Breast epithelium (tissue), 4 donors: ENCODE results near the gene BTNL2. TPM values are rescaled to one million over a fixed set of nuclear protein-coding genes. Genes with fewer than 3 reads are reported as not detected.

Source experiments
- DNase-seq, 2 donors: peaks; one replicate each; pipeline ENCODE4 v3.0.0-alpha.2; 2019; ENCODE audit warnings: low spot score in 2 of 2
- H3K27ac ChIP-seq, 2 donors: fragments of 200-600 bp; sonication (generic) in 1 of 2; one replicate each; pipeline ENCODE4 v1.5.1; 2016 to 2019; ENCODE audit warnings: mild to moderate bottlenecking in 1 of 2
- H3K27me3 ChIP-seq, 2 donors: fragments of 200-600 bp; sonication (generic) in 1 of 2; one replicate each; pipeline versions ENCODE4 v1.5.1 to v1.6.0; 2017 to 2019; ENCODE audit warnings: control low read depth in 1 of 2, mild to moderate bottlenecking in 1 of 2
- H3K36me3 ChIP-seq: fragments of 200-600 bp; one replicate; pipeline ENCODE4 v1.5.1; 2019
- H3K4me1 ChIP-seq, 2 donors: fragments of 200-600 bp; sonication (generic); one replicate each; pipeline ENCODE4 v1.5.1; 2016 to 2019; ENCODE audit warnings: control low read depth in 1 of 2
- H3K4me3 ChIP-seq, 3 donors: fragments of 200-600 bp; sonication (generic); 1 replicate in 2 of 3; 2 replicates in 1 of 3; pipeline ENCODE4 v1.5.1; 2016 to 2019; ENCODE audit warnings: mild to moderate bottlenecking in 3 of 3, moderate library complexity in 2 of 3
- H3K9me3 ChIP-seq, 2 donors: fragments of 200-600 bp; sonication (generic) in 1 of 2; one replicate each; pipeline ENCODE4 v1.5.1; 2016 to 2019; ENCODE audit warnings: control low read depth in 1 of 2
- POLR2A ChIP-seq: fragments of 450-650 bp; IDR thresholded peaks from one replicate; pipeline ENCODE4 v1.6.1; 2016; ENCODE audit warnings: antibody characterized with exemption, mild to moderate bottlenecking, moderate library complexity
- POLR2AphosphoS5 ChIP-seq, 3 donors: sonication (generic); formaldehyde crosslinking; IDR thresholded peaks; one replicate each; pipeline ENCODE4 v1.6.1; 2017; ENCODE audit warnings: antibody characterized with exemption in 3 of 3
- intact Hi-C: fragments of 100-400 bp; cut with DNase I; formaldehyde crosslinking; loops from one replicate; pipeline ENCODE4 v1.15.1; 2023; ENCODE audit warnings: low total_unique reads
- total RNA-seq, 3 donors: library from RNA; depleted of rRNA; stranded (reverse); fragments of >200 nt; gene quantifications; one replicate each; pipeline ENCODE4 v1.1.0, GENCODE V29; 2016
- TF ChIP-seq, protein P1 (sequence below), 3 donors: fragments of 450-650 bp; IDR thresholded peaks; one replicate each; pipeline ENCODE4 v1.5.1; 2016 to 2017; ENCODE audit warnings: antibody characterized with exemption in 3 of 3, mild to moderate bottlenecking in 3 of 3, moderate library complexity in 3 of 3

BTNL2 gene
- total RNA-seq, 3 donors from 2014 or later = not detected

DNA sequence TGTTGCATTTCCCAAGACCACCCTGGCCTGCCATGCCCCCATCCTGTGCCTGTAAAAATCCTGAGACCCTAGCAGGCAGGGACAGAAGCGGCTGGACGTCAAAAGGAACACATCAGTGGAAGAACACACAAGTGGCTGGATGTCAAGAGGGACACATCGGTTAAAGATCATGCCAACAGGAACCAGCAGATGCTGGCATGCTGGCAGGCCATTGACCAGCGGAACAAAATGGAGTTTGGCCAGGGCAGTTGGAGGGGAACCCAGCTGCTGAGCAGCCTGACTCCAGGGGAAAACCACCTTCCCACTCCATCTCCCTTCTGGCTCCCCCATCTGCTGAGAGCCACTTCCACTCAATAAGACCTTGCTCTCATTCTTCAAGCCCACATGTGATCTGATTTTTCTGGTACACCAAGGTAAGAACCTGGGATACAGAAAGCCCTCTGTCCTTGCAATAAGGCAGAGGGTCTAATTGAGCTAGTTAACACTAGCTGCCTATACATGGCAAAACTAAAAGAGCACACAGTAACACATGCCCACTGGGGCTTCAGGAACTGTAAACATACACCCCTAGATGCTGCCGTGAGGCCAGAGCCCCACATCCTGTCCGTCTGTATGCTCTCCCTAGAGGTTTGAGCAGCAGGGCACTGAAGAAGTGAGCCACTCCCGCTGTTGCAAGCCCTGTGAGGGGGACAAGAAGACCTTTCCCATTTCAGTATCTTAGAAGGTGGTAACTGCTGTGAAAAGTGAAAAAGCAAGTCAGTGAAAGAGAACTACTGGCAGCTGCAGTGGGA lies 31.0 kb downstream of the BTNL2 start:
- Histone ChIP-seq H3K4me3 (no peak overlapping the region), H3K4me1 (no peaks in the 10 kb centered on the region), H3K27ac (no peak overlapping the region), H3K27me3 (no peaks in the 10 kb centered on the region), H3K36me3 (peaks cover 3% of the 10 kb centered on the region), H3K9me3 (no peaks in the 10 kb centered on the region)
- DNase-seq = no peak
- intact Hi-C loops = no loop called here
- TF ChIP-seq POLR2AphosphoS5 (IDR thresholded peaks at IDR 0.05) = no peak
- no peak for TF ChIP-seq POLR2A
- TF ChIP-seq, protein P1, sequence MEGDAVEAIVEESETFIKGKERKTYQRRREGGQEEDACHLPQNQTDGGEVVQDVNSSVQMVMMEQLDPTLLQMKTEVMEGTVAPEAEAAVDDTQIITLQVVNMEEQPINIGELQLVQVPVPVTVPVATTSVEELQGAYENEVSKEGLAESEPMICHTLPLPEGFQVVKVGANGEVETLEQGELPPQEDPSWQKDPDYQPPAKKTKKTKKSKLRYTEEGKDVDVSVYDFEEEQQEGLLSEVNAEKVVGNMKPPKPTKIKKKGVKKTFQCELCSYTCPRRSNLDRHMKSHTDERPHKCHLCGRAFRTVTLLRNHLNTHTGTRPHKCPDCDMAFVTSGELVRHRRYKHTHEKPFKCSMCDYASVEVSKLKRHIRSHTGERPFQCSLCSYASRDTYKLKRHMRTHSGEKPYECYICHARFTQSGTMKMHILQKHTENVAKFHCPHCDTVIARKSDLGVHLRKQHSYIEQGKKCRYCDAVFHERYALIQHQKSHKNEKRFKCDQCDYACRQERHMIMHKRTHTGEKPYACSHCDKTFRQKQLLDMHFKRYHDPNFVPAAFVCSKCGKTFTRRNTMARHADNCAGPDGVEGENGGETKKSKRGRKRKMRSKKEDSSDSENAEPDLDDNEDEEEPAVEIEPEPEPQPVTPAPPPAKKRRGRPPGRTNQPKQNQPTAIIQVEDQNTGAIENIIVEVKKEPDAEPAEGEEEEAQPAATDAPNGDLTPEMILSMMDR (IDR thresholded peaks at IDR 0.05) = no peak

- intact Hi-C loops = no loop called here
- H3K27ac ChIP-seq = no peak within 1 kb of the TSS
- TF ChIP-seq POLR2A (no peak), POLR2AphosphoS5 (IDR thresholded peaks at IDR 0.05) (no peak)
- TF ChIP-seq, protein P1 (IDR thresholded peaks at IDR 0.05) = no peak
Observed at GRCh38 chr6:32371803-32372202, 35.2 kb downstream of the BTNL2 start, which contains the start of gene TSBP1. Gene TSBP1, minus strand, starts transcription at chr6:32371903. Its CDS starts 197 bp downstream, at chr6:32371706.

DNA sequence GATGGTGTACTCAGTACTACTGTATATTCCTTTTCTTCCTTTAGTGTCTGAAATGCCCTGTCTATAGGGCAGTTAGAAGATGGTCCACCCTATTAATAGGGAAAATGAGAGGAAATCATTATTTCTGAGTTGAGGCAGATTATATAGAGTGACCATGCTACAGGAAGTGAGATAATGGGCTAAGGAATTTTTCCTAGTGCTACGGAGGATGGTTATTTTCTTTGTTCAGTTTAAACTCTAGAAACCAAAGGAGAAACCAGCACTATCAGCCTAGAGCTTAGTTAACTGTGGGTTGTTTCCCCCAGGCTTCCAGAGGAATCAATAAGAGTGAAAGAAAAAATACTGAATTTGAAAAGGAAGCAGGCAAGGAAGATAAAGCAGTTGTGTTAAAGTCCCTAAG lies 35.8 kb downstream of the BTNL2 start:
- Histone ChIP-seq H3K27ac (no peak overlapping the region), H3K4me1 (no peaks in the 10 kb centered on the region), H3K27me3 (no peaks in the 10 kb centered on the region), H3K36me3 (no peaks in the 10 kb centered on the region), H3K4me3 (no peak overlapping the region), H3K9me3 (no peaks in the 10 kb centered on the region)
- DNase-seq = no peak
- intact Hi-C loops = no loop called here
- TF ChIP-seq POLR2A (no peak), POLR2AphosphoS5 (IDR thresholded peaks at IDR 0.05) (no peak)
- TF ChIP-seq, protein P1 (IDR thresholded peaks at IDR 0.05) = no peak

More at GRCh38 chr6:32371803-32372202, 35.2 kb downstream of the BTNL2 start, which contains the start of gene TSBP1:
- Histone ChIP-seq H3K4me3 (no peak within 1 kb of the TSS), H3K4me1 (no peaks in the 10 kb centered on the region), H3K36me3 (no peaks in the 10 kb centered on the region), H3K9me3 (no peaks in the 10 kb centered on the region), H3K27me3 (no peaks in the 10 kb centered on the region)
- DNase-seq = no peak

- H3K27ac ChIP-seq = no peak overlapping the region
- TF ChIP-seq POLR2A = no peak
- TF ChIP-seq POLR2AphosphoS5 (IDR thresholded peaks at IDR 0.05) = no peak
- TF ChIP-seq, protein P1 (IDR thresholded peaks at IDR 0.05) = no peak
- intact Hi-C loops = no loop called here
Observed at GRCh38 chr6:32370505-32370904, 36.5 kb downstream of the BTNL2 start.

GRCh38 chr6:32369660-32370059 lies 37.3 kb downstream of the BTNL2 start:
- no peak for DNase-seq
- no peaks in the 10 kb centered on the region for H3K4me1 ChIP-seq
- no peaks in the 10 kb centered on the region for H3K9me3 ChIP-seq
- H3K27me3 ChIP-seq = no peaks in the 10 kb centered on the region
- intact Hi-C loops = no loop called here
- no peak overlapping the region for H3K4me3 ChIP-seq
- no peaks in the 10 kb centered on the region for H3K36me3 ChIP-seq
- H3K27ac ChIP-seq = no peak overlapping the region
- TF ChIP-seq POLR2AphosphoS5 (IDR thresholded peaks at IDR 0.05) (no peak), POLR2A (no peak)
- TF ChIP-seq, protein P1 (IDR thresholded peaks at IDR 0.05) = no peak

More at GRCh38 chr6:32370505-32370904, 36.5 kb downstream of the BTNL2 start:
- Histone ChIP-seq H3K4me1 (no peaks in the 10 kb centered on the region), H3K36me3 (no peaks in the 10 kb centered on the region), H3K4me3 (no peak overlapping the region), H3K27me3 (no peaks in the 10 kb centered on the region), H3K9me3 (no peaks in the 10 kb centered on the region)
- DNase-seq = no peak
